ENCODE measurements around the gene KCNMA1. TPM values are rescaled to one million over a fixed set of nuclear protein-coding genes. Genes with fewer than 3 reads are reported as not detected.
A peak's percentile ranks its signal among the peaks of the same experiment; 100 is the strongest.
"Not testable (repeated sequence)": the region's sequence is repeated elsewhere in the genome, so short reads cannot be mapped to it uniquely, and the experiment has no call there.

KCNMA1 gene
- total RNA-seq, 1 experiment from 2014 or later: 1.8 TPM

- Histone ChIP-seq H3K4me3 (no peak overlapping the region), H3K36me3 (no peaks in the 10 kb centered on the region), H3K4me1 (replicated peaks) (peaks cover 83% of the 10 kb centered on the region), H3K9me3 (replicated peaks) (no peaks in the 10 kb centered on the region), H3K27ac (peak overlapping the region; percentile 76), H3K27me3 (replicated peaks) (no peaks in the 10 kb centered on the region)
- DNase-seq (ENCODE audit: low read depth in 1 of 2, low spot score in 2 of 2): peak; percentile 64 to 80
These were observed 110.6 kb downstream of the KCNMA1 start for GRCh38 chr10:77526868-77527617.

- peak overlapping the region; percentile 78 for H3K27ac ChIP-seq
- H3K27me3 ChIP-seq (replicated peaks): no peaks in the 10 kb centered on the region
- DNase-seq (ENCODE audit: low read depth in 1 of 2, low spot score in 2 of 2): peak; percentile 80 to 95
- H3K4me1 ChIP-seq (replicated peaks): peaks cover 55% of the 10 kb centered on the region
- H3K36me3 ChIP-seq: no peaks in the 10 kb centered on the region
- H3K4me3 ChIP-seq: no peak overlapping the region
- H3K9me3 ChIP-seq (replicated peaks): no peaks in the 10 kb centered on the region
These were observed 113.3 kb downstream of the KCNMA1 start for GRCh38 chr10:77524281-77524711.

DNA sequence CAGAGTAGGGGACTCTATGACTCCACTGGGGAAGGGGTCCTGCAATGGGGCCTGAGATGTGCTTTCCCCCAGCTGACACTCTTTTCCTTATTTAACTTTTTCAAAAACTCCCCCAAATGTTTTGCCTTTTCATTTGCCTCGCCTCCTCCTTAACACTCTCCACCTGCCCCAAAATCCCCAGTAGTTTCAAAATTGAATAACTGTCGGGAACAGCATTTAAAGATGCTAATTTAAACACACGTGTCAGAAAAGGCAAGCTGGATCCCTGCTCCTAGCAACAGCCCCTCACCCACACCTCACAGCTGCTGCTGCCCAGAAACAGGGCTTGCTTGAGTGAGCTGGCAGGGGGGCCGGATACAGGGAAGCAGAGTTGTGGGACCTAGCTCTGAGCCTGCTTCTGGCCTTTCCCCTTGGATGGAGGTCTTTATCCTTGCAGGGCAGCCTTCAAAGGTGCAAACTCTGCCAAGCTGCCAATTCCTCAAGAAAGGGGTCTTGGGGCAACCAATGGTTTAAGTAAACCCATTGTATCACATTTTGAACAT is 115.3 kb downstream of the KCNMA1 start:
- Histone ChIP-seq H3K9me3 (replicated peaks) (no peaks in the 10 kb centered on the region), H3K36me3 (no peaks in the 10 kb centered on the region), H3K4me1 (replicated peaks) (peaks cover 47% of the 10 kb centered on the region), H3K27ac (no peak overlapping the region), H3K27me3 (replicated peaks) (no peaks in the 10 kb centered on the region), H3K4me3 (no peak overlapping the region)
- DNase-seq (ENCODE audit: low read depth in 1 of 2, low spot score in 2 of 2): no peak

- Histone ChIP-seq H3K36me3 (no peaks in the 10 kb centered on the region), H3K4me1 (replicated peaks) (peaks cover 34% of the 10 kb centered on the region), H3K4me3 (no peak overlapping the region), H3K27me3 (replicated peaks) (no peaks in the 10 kb centered on the region), H3K27ac (no peak overlapping the region), H3K9me3 (replicated peaks) (no peaks in the 10 kb centered on the region)
- DNase-seq (ENCODE audit: low read depth in 1 of 2, low spot score in 2 of 2): no peak
These were observed 116.6 kb downstream of the KCNMA1 start for GRCh38 chr10:77520995-77521394.

DNA sequence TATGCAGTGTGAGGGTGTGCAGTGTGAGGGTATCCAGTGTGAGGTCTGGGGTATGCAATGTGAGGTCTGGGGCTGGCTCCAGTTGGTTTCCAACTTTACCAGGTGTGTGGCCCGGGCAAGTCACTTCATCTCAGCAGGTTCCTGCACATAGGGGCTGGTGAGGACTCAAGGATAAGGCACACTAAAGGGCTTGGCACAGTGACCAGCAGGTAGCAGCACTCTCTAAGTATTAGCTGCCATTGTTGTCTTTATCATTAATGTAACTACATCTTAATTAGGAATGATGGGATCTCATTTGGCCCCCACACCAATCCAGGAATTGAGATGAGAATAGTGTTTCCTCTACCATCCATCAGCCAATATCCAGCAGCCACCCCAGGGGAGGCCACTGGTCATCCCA is 117.3 kb downstream of the KCNMA1 start:
- DNase-seq (ENCODE audit: low read depth in 1 of 2, low spot score in 2 of 2): no peak
- Histone ChIP-seq H3K27ac (no peak overlapping the region), H3K27me3 (replicated peaks) (no peaks in the 10 kb centered on the region), H3K9me3 (replicated peaks) (no peaks in the 10 kb centered on the region), H3K4me3 (no peak overlapping the region), H3K36me3 (no peaks in the 10 kb centered on the region), H3K4me1 (replicated peaks) (peaks cover 26% of the 10 kb centered on the region)

GRCh38 chr10:77519791-77520190 is 117.8 kb downstream of the KCNMA1 start:
- H3K27me3 ChIP-seq (replicated peaks); H3K9me3 ChIP-seq (replicated peaks); DNase-seq (ENCODE audit: low read depth in 1 of 2, low spot score in 2 of 2); H3K36me3 ChIP-seq; H3K4me3 ChIP-seq; H3K27ac ChIP-seq: not testable (repeated sequence)
- H3K4me1 ChIP-seq (replicated peaks): peaks cover 21% of the 10 kb centered on the region

DNA sequence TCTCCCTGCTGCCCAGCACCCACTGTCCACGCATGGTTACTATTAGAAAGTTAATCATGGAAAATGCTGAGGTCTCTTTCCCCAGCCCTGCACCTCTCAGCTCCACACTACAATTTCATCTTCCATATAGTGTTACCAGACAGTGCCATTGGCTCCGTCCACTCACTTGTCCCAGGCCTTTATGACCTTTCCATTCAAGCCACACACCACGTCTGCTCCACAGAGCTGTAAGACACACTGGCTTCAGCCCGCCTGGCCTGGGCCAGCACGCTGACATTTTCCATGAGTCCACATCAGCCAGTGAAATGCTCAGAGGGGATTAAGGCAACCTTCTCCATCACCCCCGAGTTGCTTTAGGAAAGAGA is 118.7 kb downstream of the KCNMA1 start:
- peaks cover 19% of the 10 kb centered on the region for H3K4me1 ChIP-seq (replicated peaks)

GRCh38 chr10:77518241-77518909 is 119.2 kb downstream of the KCNMA1 start:
- Histone ChIP-seq H3K9me3 (replicated peaks) (no peaks in the 10 kb centered on the region), H3K4me3 (no peak overlapping the region), H3K27me3 (replicated peaks) (no peaks in the 10 kb centered on the region), H3K4me1 (replicated peaks) (peaks cover 19% of the 10 kb centered on the region), H3K27ac (no peak overlapping the region), H3K36me3 (no peaks in the 10 kb centered on the region)
- no peak for DNase-seq (ENCODE audit: low read depth in 1 of 2, low spot score in 2 of 2)

More for the DNA sequence above, 118.7 kb downstream of the KCNMA1 start:
- Histone ChIP-seq H3K9me3 (replicated peaks) (no peaks in the 10 kb centered on the region), H3K36me3 (no peaks in the 10 kb centered on the region), H3K27ac (no peak overlapping the region), H3K27me3 (replicated peaks) (no peaks in the 10 kb centered on the region), H3K4me3 (no peak overlapping the region)
- no peak for DNase-seq (ENCODE audit: low read depth in 1 of 2, low spot score in 2 of 2)

DNA sequence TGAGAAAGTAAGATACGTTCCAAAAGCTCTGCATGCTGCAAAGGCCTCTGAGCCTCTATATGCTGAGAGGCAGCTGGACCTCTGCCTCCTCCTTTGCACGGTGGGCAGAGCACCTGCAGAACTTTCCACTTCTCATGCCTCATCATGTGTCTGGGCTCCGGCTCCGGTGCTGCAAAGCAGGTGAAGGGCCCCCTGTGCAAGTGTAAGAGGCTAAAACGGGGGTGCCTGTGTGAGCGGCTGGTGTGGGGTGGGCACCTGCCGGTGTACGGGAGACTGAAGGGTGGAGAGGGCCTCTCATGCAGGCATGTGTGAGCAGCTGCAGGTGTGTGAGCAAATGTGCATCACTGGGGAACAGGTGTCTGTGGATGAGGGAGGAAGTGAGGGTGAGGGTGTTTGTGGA is 121.0 kb downstream of the KCNMA1 start:
- Histone ChIP-seq H3K27ac (no peak overlapping the region), H3K9me3 (replicated peaks) (no peaks in the 10 kb centered on the region), H3K27me3 (replicated peaks) (no peaks in the 10 kb centered on the region), H3K36me3 (no peaks in the 10 kb centered on the region), H3K4me1 (replicated peaks) (peaks cover 25% of the 10 kb centered on the region), H3K4me3 (no peak overlapping the region)
- DNase-seq (ENCODE audit: low read depth in 1 of 2, low spot score in 2 of 2): no peak

GRCh38 chr10:77514870-77515269 is 122.7 kb downstream of the KCNMA1 start:
- Histone ChIP-seq H3K36me3 (no peaks in the 10 kb centered on the region), H3K9me3 (replicated peaks) (no peaks in the 10 kb centered on the region), H3K4me3 (no peak overlapping the region), H3K4me1 (replicated peaks) (peaks cover 26% of the 10 kb centered on the region), H3K27ac (no peak overlapping the region), H3K27me3 (replicated peaks) (no peaks in the 10 kb centered on the region)
- no peak for DNase-seq (ENCODE audit: low read depth in 1 of 2, low spot score in 2 of 2)

DNA sequence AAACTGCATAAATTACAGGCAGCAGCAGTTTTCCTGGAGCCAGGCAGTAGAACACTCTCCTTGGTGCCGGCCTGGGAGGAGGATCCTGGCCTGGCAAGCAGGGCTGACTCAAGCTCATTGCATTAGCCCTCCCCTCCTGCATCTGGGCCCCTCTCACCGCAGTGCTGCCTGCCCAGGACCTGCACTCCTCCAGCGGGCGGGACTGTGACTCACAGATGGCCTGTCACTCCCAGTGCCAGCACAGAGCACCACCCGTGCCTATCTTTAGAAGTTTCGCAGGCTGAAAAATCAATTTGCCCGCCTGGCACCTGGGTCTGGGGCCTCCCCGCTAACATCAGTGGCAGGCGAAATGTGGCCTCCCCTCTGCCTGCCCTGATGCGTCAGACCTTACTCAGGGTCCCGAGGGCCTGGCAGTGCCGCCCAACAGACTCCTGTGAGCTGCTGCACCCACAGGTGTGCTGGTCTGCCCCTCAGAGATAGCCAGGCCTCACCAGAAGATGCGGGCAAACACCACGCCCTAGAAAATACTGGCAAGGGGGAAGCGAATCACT is 123.8 kb downstream of the KCNMA1 start:
- peaks cover 26% of the 10 kb centered on the region for H3K4me1 ChIP-seq (replicated peaks)
- no peak overlapping the region for H3K4me3 ChIP-seq
- H3K9me3 ChIP-seq (replicated peaks): no peaks in the 10 kb centered on the region
- no peak overlapping the region for H3K27ac ChIP-seq
- DNase-seq (ENCODE audit: low read depth in 1 of 2, low spot score in 2 of 2): peak; percentile 72 to 91
- H3K27me3 ChIP-seq (replicated peaks): no peaks in the 10 kb centered on the region
- no peaks in the 10 kb centered on the region for H3K36me3 ChIP-seq

DNA sequence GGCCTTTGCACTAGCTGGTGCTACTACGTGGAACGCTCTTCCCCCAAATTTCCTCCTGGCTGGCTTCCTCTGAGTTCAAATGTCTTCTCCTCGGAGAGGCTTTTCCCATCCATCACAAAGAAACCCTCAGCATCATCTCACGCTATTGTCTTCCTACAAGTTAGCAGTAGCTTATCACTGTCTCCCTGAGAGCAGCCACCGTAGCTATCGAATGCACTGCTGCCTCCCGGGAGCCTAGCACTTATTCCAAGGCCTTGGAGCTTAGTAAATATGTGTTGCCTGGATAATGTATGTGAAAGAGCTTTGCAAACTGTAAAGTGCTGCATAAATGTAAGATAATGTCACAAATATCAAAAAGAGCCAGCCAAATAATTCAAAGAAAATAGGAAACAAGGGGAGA is 124.4 kb downstream of the KCNMA1 start:
- H3K27me3 ChIP-seq (replicated peaks): no peaks in the 10 kb centered on the region
- peak in 1 of 2 experiments; percentile 15 for DNase-seq (ENCODE audit: low read depth in 1 of 2, low spot score in 2 of 2)
- H3K4me1 ChIP-seq (replicated peaks): peaks cover 26% of the 10 kb centered on the region
- H3K36me3 ChIP-seq: no peaks in the 10 kb centered on the region
- no peaks in the 10 kb centered on the region for H3K9me3 ChIP-seq (replicated peaks)
- H3K4me3 ChIP-seq: no peak overlapping the region
- H3K27ac ChIP-seq: no peak overlapping the region

DNA sequence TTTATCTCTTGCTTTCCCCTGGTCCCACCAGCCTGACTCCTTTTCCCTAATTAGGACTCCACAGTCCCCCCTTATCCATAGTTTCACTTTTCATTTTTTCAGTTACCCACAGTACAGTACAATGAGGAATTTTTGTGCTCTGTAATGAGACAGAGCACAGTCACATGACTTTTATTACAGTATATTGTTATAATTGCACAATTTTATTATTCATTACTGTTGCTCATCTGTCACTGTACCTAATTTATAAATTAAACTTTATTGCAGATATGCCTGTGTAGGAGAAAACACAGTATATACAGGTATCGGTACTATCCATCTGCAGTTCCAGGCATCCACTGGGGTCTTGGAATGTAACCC is 125.4 kb downstream of the KCNMA1 start:
- no peaks in the 10 kb centered on the region for H3K9me3 ChIP-seq (replicated peaks)
- no peak overlapping the region for H3K4me3 ChIP-seq
- H3K4me1 ChIP-seq (replicated peaks): peaks cover 33% of the 10 kb centered on the region
- no peak overlapping the region for H3K27ac ChIP-seq
- H3K36me3 ChIP-seq: no peaks in the 10 kb centered on the region
- no peaks in the 10 kb centered on the region for H3K27me3 ChIP-seq (replicated peaks)
- DNase-seq (ENCODE audit: low read depth in 1 of 2, low spot score in 2 of 2): no peak

Measured in SJSA1 (cell line).